Fibroblast of skin of scalp (primary cell): Measurements from ENCODE around the gene LASP1NB.
"Not testable (repeated sequence)": the region's sequence is repeated elsewhere in the genome, so short reads cannot be mapped to it uniquely, and the experiment has no call there.

Experiments
- DNase-seq: peaks from one replicate; pipeline ENCODE4 v3.0.0-alpha.2; 2013

Gene LASP1NB

GRCh38 chr17:38918129-38918913 is 7.1 kb upstream of the LASP1NB start:
- DNase-seq = no peak

GRCh38 chr17:38918916-38919315 is 6.5 kb upstream of the LASP1NB start:
- DNase-seq = no peak

- no peak for DNase-seq
Observed at GRCh38 chr17:38919316-38920078, 5.9 kb upstream of the LASP1NB start.

GRCh38 chr17:38920374-38921291 is 4.8 kb upstream of the LASP1NB start:
- no peak for DNase-seq

- DNase-seq = no peak
Observed at GRCh38 chr17:38921756-38922411, 3.5 kb upstream of the LASP1NB start.

- DNase-seq = peak; percentile 83
Observed at GRCh38 chr17:38922538-38923297, 2.7 kb upstream of the LASP1NB start.

GRCh38 chr17:38926293-38927070 is 1.1 kb downstream of the LASP1NB start:
- no peak for DNase-seq

- not testable (repeated sequence) for DNase-seq
Observed at GRCh38 chr17:38930782-38931181, 5.4 kb downstream of the LASP1NB start.

- not testable (repeated sequence) for DNase-seq
Observed at GRCh38 chr17:38933962-38934361, 8.5 kb downstream of the LASP1NB start.

- no peak for DNase-seq
Observed at GRCh38 chr17:38939987-38940386, 14.6 kb downstream of the LASP1NB start.

GRCh38 chr17:38940404-38940803 is 15.0 kb downstream of the LASP1NB start:
- no peak for DNase-seq

- DNase-seq = no peak
Observed at GRCh38 chr17:38942696-38943334, 17.4 kb downstream of the LASP1NB start.

GRCh38 chr17:38943607-38944006 is 18.2 kb downstream of the LASP1NB start:
- DNase-seq = no peak

- DNase-seq = no peak
Observed at GRCh38 chr17:38947189-38947588, 21.8 kb downstream of the LASP1NB start.

- not testable (repeated sequence) for DNase-seq
Observed at GRCh38 chr17:38953800-38954199, 28.4 kb downstream of the LASP1NB start.

- peak; percentile 87 for DNase-seq
Observed at GRCh38 chr17:38958326-38958725, 32.9 kb downstream of the LASP1NB start.

- DNase-seq = peak; percentile 93
Observed at GRCh38 chr17:38958756-38959155, 33.3 kb downstream of the LASP1NB start.

- no peak for DNase-seq
Observed at GRCh38 chr17:38959508-38959907, 34.1 kb downstream of the LASP1NB start.

- DNase-seq = no peak
Observed at GRCh38 chr17:38960402-38960801, 35.0 kb downstream of the LASP1NB start.

GRCh38 chr17:38961413-38961812 is 36.0 kb downstream of the LASP1NB start:
- DNase-seq = no peak
